Effector CD8-positive, alpha-beta T cell (primary cell): ENCODE results near the gene RBMS3.
"Not testable (repeated sequence)": the region's sequence is repeated elsewhere in the genome, so short reads cannot be mapped to it uniquely, and the experiment has no call there.

Source experiments
- DNase-seq: peaks from one replicate; lab custom pipeline; 2025; lab: John Stamatoyannopoulos, UW

The RBMS3 gene

GRCh38 chr3:29429055-29429679 lies 148.3 kb downstream of the RBMS3 start:
- DNase-seq: no peak

- DNase-seq: no peak
Observed at GRCh38 chr3:29430558-29430971, 149.7 kb downstream of the RBMS3 start.

GRCh38 chr3:29436612-29437323 lies 155.9 kb downstream of the RBMS3 start:
- no peak for DNase-seq

- DNase-seq: no peak
Observed at GRCh38 chr3:29438580-29438979, 157.7 kb downstream of the RBMS3 start.

- DNase-seq: no peak
Observed at GRCh38 chr3:29440413-29441305, 159.8 kb downstream of the RBMS3 start.

- no peak for DNase-seq
Observed at GRCh38 chr3:29441422-29441821, 160.6 kb downstream of the RBMS3 start.

GRCh38 chr3:29447946-29448627 lies 167.2 kb downstream of the RBMS3 start:
- DNase-seq: no peak

GRCh38 chr3:29451920-29452319 lies 171.0 kb downstream of the RBMS3 start:
- DNase-seq: no peak

- no peak for DNase-seq
Observed at GRCh38 chr3:29452934-29453283, 172.0 kb downstream of the RBMS3 start.

GRCh38 chr3:29453284-29454001 lies 172.6 kb downstream of the RBMS3 start:
- DNase-seq: no peak

- DNase-seq: no peak
Observed at GRCh38 chr3:29454161-29454611, 173.3 kb downstream of the RBMS3 start.

GRCh38 chr3:29456901-29457300 lies 176.0 kb downstream of the RBMS3 start:
- DNase-seq: no peak

GRCh38 chr3:29463304-29463703 lies 182.4 kb downstream of the RBMS3 start:
- DNase-seq: no peak

- no peak for DNase-seq
Observed at GRCh38 chr3:29465836-29466235, 185.0 kb downstream of the RBMS3 start.

GRCh38 chr3:29466442-29466841 lies 185.6 kb downstream of the RBMS3 start:
- DNase-seq: no peak

- no peak for DNase-seq
Observed at GRCh38 chr3:29468187-29468586, 187.3 kb downstream of the RBMS3 start.

GRCh38 chr3:29473481-29474170 lies 192.8 kb downstream of the RBMS3 start:
- not testable (repeated sequence) for DNase-seq

- DNase-seq: no peak
Observed at GRCh38 chr3:29475305-29475840, 194.5 kb downstream of the RBMS3 start.

- no peak for DNase-seq
Observed at GRCh38 chr3:29475854-29476253, 195.0 kb downstream of the RBMS3 start.

GRCh38 chr3:29478611-29479010 lies 197.7 kb downstream of the RBMS3 start:
- DNase-seq: no peak

GRCh38 chr3:29481249-29481648 lies 200.4 kb downstream of the RBMS3 start:
- DNase-seq: no peak
